NCI-H460 (cell line): ENCODE data around the gene ARMC9. TPM values are rescaled to one million over a fixed set of nuclear protein-coding genes. Genes with fewer than 3 reads are reported as not detected.

Source experiments
- DNase-seq: peaks from one replicate; pipeline ENCODE4 v3.0.0-alpha.2; 2016; ENCODE audit warnings: low read depth; ENCODE audit errors: extremely low read depth
- small RNA-seq, 2 experiments: library from RNA; depleted of rRNA; stranded (forward); fragments of <200 nt; gene quantifications; one replicate each; pipeline ENCODE3, GENCODE V24; 2014
- total RNA-seq: library from RNA; depleted of rRNA; stranded (reverse); fragments of >200 nt; shearing (Covaris generic); gene quantifications from 2 replicates; pipeline ENCODE4 v1.2.3, GENCODE V29; 2014; rRNA removed

The ARMC9 gene
- total RNA-seq, 1 experiment from 2014 or later, result 8.9 TPM

- no peak for DNase-seq
These were observed 212.0 kb downstream of the ARMC9 start for GRCh38 chr2:231410293-231411004.

- DNase-seq, result no peak
These were observed 212.8 kb downstream of the ARMC9 start for GRCh38 chr2:231411237-231411636.

GRCh38 chr2:231411831-231412617, 213.6 kb downstream of the ARMC9 start:
- DNase-seq, result peak; percentile 78

GRCh38 chr2:231412618-231412963, 214.2 kb downstream of the ARMC9 start:
- no peak for DNase-seq

GRCh38 chr2:231413456-231413855, 215.0 kb downstream of the ARMC9 start:
- DNase-seq, result no peak

- DNase-seq, result no peak
These were observed 215.6 kb downstream of the ARMC9 start for GRCh38 chr2:231413921-231414476.

- no peak for DNase-seq
These were observed 216.6 kb downstream of the ARMC9 start for GRCh38 chr2:231415029-231415428.

GRCh38 chr2:231418820-231419640, 220.6 kb downstream of the ARMC9 start:
- no peak for DNase-seq

- DNase-seq, result no peak
These were observed 222.7 kb downstream of the ARMC9 start for GRCh38 chr2:231421051-231421580.

- no peak for DNase-seq
These were observed 223.6 kb downstream of the ARMC9 start for GRCh38 chr2:231422056-231422455.

- DNase-seq, result no peak
These were observed 224.7 kb downstream of the ARMC9 start for GRCh38 chr2:231423176-231423575.

Small RNA genes within 50 kb of the gene (small RNA-seq; reads per million reads assigned to genes)
- gene AC018738.1 (0 to 0.06 reads per million in 2 experiments), gene MIR4777 (0 reads per million in 2 experiments)

Other genes starting within 250 kb of the ARMC9 start
- gene SPATA3, start 202.5 kb upstream of the ARMC9 start, total RNA-seq, result not detected in 2 replicates
- 1.1 and 2.0 TPM in 2 replicates for gene C2orf72, start 161.1 kb upstream of the ARMC9 start, total RNA-seq
- 78.2 and 92.7 TPM in 2 replicates for gene PSMD1, start 141.8 kb upstream of the ARMC9 start, total RNA-seq
- gene HTR2B, start 73.6 kb upstream of the ARMC9 start, total RNA-seq, result not detected in 2 replicates
- gene B3GNT7, start 197.1 kb downstream of the ARMC9 start, total RNA-seq, result not detected in 2 replicates